Activated T-helper 1 cell treated with anti-CD3 and anti-CD28 coated beads, Interleukin-12 subunit alpha, Interleukin-12 subunit beta, Interleukin-2, Interleukin-4 antibody, amounts not matched to agents 30 ng/mL and 10 ng/mL and 1 ng/mL, durations not matched to agents 14 hours and 24 hours and 36 hours (primary cell): ENCODE measurements around the gene ASPN. TPM values are rescaled to one million over a fixed set of nuclear protein-coding genes. Genes with fewer than 3 reads are reported as not detected.

ENCODE experiments used
- DNase-seq: peaks from one replicate; pipeline ENCODE4 v3.0.0; 2021; ENCODE audit warnings: low spot score
- H3K27ac Mint-ChIP-seq: one replicate; pipeline ENCODE4 v1.8.0; 2021; ENCODE audit warnings: mild to moderate bottlenecking, mixed read lengths
- H3K27me3 Mint-ChIP-seq: one replicate; pipeline ENCODE4 v1.8.0; 2022; ENCODE audit warnings: mild to moderate bottlenecking, moderate library complexity, mixed read lengths; ENCODE audit not compliant: insufficient read depth
- H3K36me3 Mint-ChIP-seq: one replicate; pipeline ENCODE4 v1.8.0; 2021; ENCODE audit warnings: low read depth, mixed read lengths
- H3K4me1 Mint-ChIP-seq: one replicate; pipeline ENCODE4 v1.8.0; 2021; ENCODE audit warnings: low read depth, mixed read lengths
- H3K4me3 Mint-ChIP-seq: one replicate; pipeline ENCODE4 v1.8.0; 2021; ENCODE audit warnings: mild to moderate bottlenecking, moderate library complexity, mixed read lengths
- H3K9me3 Mint-ChIP-seq: one replicate; pipeline ENCODE4 v1.8.0; 2021; ENCODE audit warnings: mixed read lengths
- intact Hi-C: fragments of 100-400 bp; cut with micrococcal nuclease; formaldehyde crosslinking; loops from one replicate; pipeline ENCODE4 v1.15.1; 2024
- total RNA-seq: library from RNA; stranded (reverse); gene quantifications from 2 replicates; pipeline ENCODE4 v1.2.3, GENCODE V29; 2022

ASPN gene
- total RNA-seq, 1 donor from 2014 or later: not detected

GRCh38 chr9:92440751-92441046 lies 41.6 kb downstream of the ASPN start:
- DNase-seq: no peak
- peaks cover 2% of the 10 kb centered on the region for H3K36me3 Mint-ChIP-seq
- intact Hi-C loops: no loop called here
- H3K4me3 Mint-ChIP-seq: no peak overlapping the region
- H3K4me1 Mint-ChIP-seq: peaks cover 5% of the 10 kb centered on the region
- H3K27ac Mint-ChIP-seq: no peak overlapping the region
- H3K27me3 Mint-ChIP-seq: peaks cover 4% of the 10 kb centered on the region
- H3K9me3 Mint-ChIP-seq: no peaks in the 10 kb centered on the region

- H3K27ac Mint-ChIP-seq: no peak overlapping the region
- H3K4me3 Mint-ChIP-seq: no peak overlapping the region
- intact Hi-C loops: loop anchor here (1.0 to 10.0 kb wide), 2 partner anchors 114 to 305 kb away; no protein-coding TSS in a partner anchor
- no peaks in the 10 kb centered on the region for H3K9me3 Mint-ChIP-seq
- no peak for DNase-seq
- peaks cover 2% of the 10 kb centered on the region for H3K36me3 Mint-ChIP-seq
- H3K27me3 Mint-ChIP-seq: peaks cover 4% of the 10 kb centered on the region
- H3K4me1 Mint-ChIP-seq: peaks cover 5% of the 10 kb centered on the region
These were observed 42.2 kb downstream of the ASPN start for GRCh38 chr9:92439921-92440750.

GRCh38 chr9:92438900-92439526 lies 43.3 kb downstream of the ASPN start:
- Mint-ChIP-seq H3K4me3 (no peak overlapping the region), H3K36me3 (peaks cover 2% of the 10 kb centered on the region), H3K4me1 (peaks cover 5% of the 10 kb centered on the region), H3K27me3 (peaks cover 4% of the 10 kb centered on the region), H3K9me3 (no peaks in the 10 kb centered on the region), H3K27ac (no peak overlapping the region)
- no peak for DNase-seq
- intact Hi-C loops: loop anchor here (1.0 to 10.0 kb wide), 2 partner anchors 113 to 304 kb away; no protein-coding TSS in a partner anchor

GRCh38 chr9:92435263-92435662 lies 47.0 kb downstream of the ASPN start:
- intact Hi-C loops: loop anchor here (10.0 kb wide), 1 partner anchor 300 kb away; no protein-coding TSS in a partner anchor
- Mint-ChIP-seq H3K4me3 (no peak overlapping the region), H3K4me1 (peaks cover under 1% of the 10 kb centered on the region), H3K36me3 (peaks cover 2% of the 10 kb centered on the region), H3K9me3 (no peaks in the 10 kb centered on the region), H3K27ac (no peak overlapping the region), H3K27me3 (peaks cover 4% of the 10 kb centered on the region)
- no peak for DNase-seq

GRCh38 chr9:92432972-92433548 lies 49.2 kb downstream of the ASPN start:
- H3K27ac Mint-ChIP-seq: no peak overlapping the region
- no peaks in the 10 kb centered on the region for H3K36me3 Mint-ChIP-seq
- intact Hi-C loops: loop anchor here (10.0 kb wide), 1 partner anchor 298 kb away; no protein-coding TSS in a partner anchor
- H3K27me3 Mint-ChIP-seq: no peaks in the 10 kb centered on the region
- H3K9me3 Mint-ChIP-seq: no peaks in the 10 kb centered on the region
- no peak for DNase-seq
- no peak overlapping the region for H3K4me3 Mint-ChIP-seq
- H3K4me1 Mint-ChIP-seq: no peaks in the 10 kb centered on the region

GRCh38 chr9:92432350-92432749 lies 50.0 kb downstream of the ASPN start:
- no peaks in the 10 kb centered on the region for H3K9me3 Mint-ChIP-seq
- H3K4me1 Mint-ChIP-seq: no peaks in the 10 kb centered on the region
- no peak overlapping the region for H3K4me3 Mint-ChIP-seq
- H3K27me3 Mint-ChIP-seq: no peaks in the 10 kb centered on the region
- intact Hi-C loops: loop anchor here (10.0 kb wide), 1 partner anchor 298 kb away; no protein-coding TSS in a partner anchor
- H3K27ac Mint-ChIP-seq: no peak overlapping the region
- DNase-seq: no peak
- H3K36me3 Mint-ChIP-seq: no peaks in the 10 kb centered on the region

- no peak for DNase-seq
- intact Hi-C loops: loop anchor here (10.0 kb wide), 1 partner anchor 295 kb away; no protein-coding TSS in a partner anchor
- no peaks in the 10 kb centered on the region for H3K4me1 Mint-ChIP-seq
- no peak overlapping the region for H3K4me3 Mint-ChIP-seq
- H3K36me3 Mint-ChIP-seq: no peaks in the 10 kb centered on the region
- no peaks in the 10 kb centered on the region for H3K9me3 Mint-ChIP-seq
- H3K27me3 Mint-ChIP-seq: no peaks in the 10 kb centered on the region
- H3K27ac Mint-ChIP-seq: no peak overlapping the region
These were observed 52.5 kb downstream of the ASPN start for GRCh38 chr9:92429836-92430235.

GRCh38 chr9:92426501-92427145 lies 55.7 kb downstream of the ASPN start:
- Mint-ChIP-seq H3K36me3 (no peaks in the 10 kb centered on the region), H3K27ac (no peak overlapping the region), H3K4me1 (no peaks in the 10 kb centered on the region), H3K4me3 (no peak overlapping the region), H3K9me3 (no peaks in the 10 kb centered on the region), H3K27me3 (no peaks in the 10 kb centered on the region)
- intact Hi-C loops: no loop called here
- DNase-seq: no peak

- DNase-seq: no peak
- no peak overlapping the region for H3K4me3 Mint-ChIP-seq
- H3K36me3 Mint-ChIP-seq: no peaks in the 10 kb centered on the region
- no peaks in the 10 kb centered on the region for H3K4me1 Mint-ChIP-seq
- no peak overlapping the region for H3K27ac Mint-ChIP-seq
- H3K9me3 Mint-ChIP-seq: no peaks in the 10 kb centered on the region
- intact Hi-C loops: no loop called here
- no peaks in the 10 kb centered on the region for H3K27me3 Mint-ChIP-seq
These were observed 56.8 kb downstream of the ASPN start for GRCh38 chr9:92425474-92425873.

GRCh38 chr9:92424340-92424739 lies 58.0 kb downstream of the ASPN start, which contains the start of gene OMD:
Gene OMD (minus strand): TSS chr9:92424471. CDS start chr9:92417558, 6,913 bp downstream.
- H3K4me3 Mint-ChIP-seq: no peak within 1 kb of the TSS
- H3K36me3 Mint-ChIP-seq: no peaks in the 10 kb centered on the region
- no peaks in the 10 kb centered on the region for H3K27me3 Mint-ChIP-seq
- H3K9me3 Mint-ChIP-seq: no peaks in the 10 kb centered on the region
- no peak for DNase-seq
- intact Hi-C loops: no loop called here
- H3K4me1 Mint-ChIP-seq: no peaks in the 10 kb centered on the region
- H3K27ac Mint-ChIP-seq: no peak within 1 kb of the TSS

GRCh38 chr9:92423612-92424011 lies 58.7 kb downstream of the ASPN start:
- Mint-ChIP-seq H3K27ac (no peak overlapping the region), H3K4me1 (no peaks in the 10 kb centered on the region), H3K4me3 (no peak overlapping the region), H3K36me3 (no peaks in the 10 kb centered on the region), H3K9me3 (no peaks in the 10 kb centered on the region), H3K27me3 (no peaks in the 10 kb centered on the region)
- intact Hi-C loops: no loop called here
- DNase-seq: no peak

- H3K27ac Mint-ChIP-seq: no peak overlapping the region
- intact Hi-C loops: no loop called here
- no peaks in the 10 kb centered on the region for H3K9me3 Mint-ChIP-seq
- no peaks in the 10 kb centered on the region for H3K4me1 Mint-ChIP-seq
- DNase-seq: no peak
- H3K4me3 Mint-ChIP-seq: no peak overlapping the region
- no peaks in the 10 kb centered on the region for H3K36me3 Mint-ChIP-seq
- H3K27me3 Mint-ChIP-seq: no peaks in the 10 kb centered on the region
These were observed 59.5 kb downstream of the ASPN start for GRCh38 chr9:92422611-92423338.
